Transverse colon (tissue), 4 donors: ENCODE measurements around the gene GMDS. TPM values are rescaled to one million over a fixed set of nuclear protein-coding genes. Genes with fewer than 3 reads are reported as not detected.
"Not testable (repeated sequence)": the region's sequence is repeated elsewhere in the genome, so short reads cannot be mapped to it uniquely, and the experiment has no call there.

Source experiments
- DNase-seq: peaks from one replicate; pipeline ENCODE4 v3.0.0-alpha.2; 2019
- H3K27ac ChIP-seq, 4 donors: fragments of 200-600 bp; sonication (generic); 2 replicates each; pipeline ENCODE4 v1.5.1; 2016 to 2018; ENCODE audit warnings: inconsistent platforms in 4 of 4
- H3K27me3 ChIP-seq: fragments of 200-600 bp; sonication (generic); 2 replicates; pipeline ENCODE4 v1.5.1; 2017; ENCODE audit warnings: inconsistent platforms
- H3K36me3 ChIP-seq, 4 donors: fragments of 200-600 bp; sonication (generic); 2 replicates each; pipeline ENCODE4 v1.5.1; 2017 to 2019; ENCODE audit warnings: inconsistent platforms in 4 of 4
- H3K4me1 ChIP-seq, 4 donors: fragments of 200-600 bp; sonication (generic); 2 replicates each; pipeline ENCODE4 v1.5.1; 2017 to 2020; ENCODE audit warnings: inconsistent platforms in 4 of 4
- H3K4me3 ChIP-seq, 4 donors: fragments of 200-600 bp; sonication (generic); 1 replicate in 1 of 4; 2 replicates in 3 of 4; pipeline versions ENCODE4 v1.5.1 to v1.6.1; 2017 to 2019; ENCODE audit warnings: inconsistent platforms in 4 of 4
- H3K9me3 ChIP-seq, 2 donors: fragments of 200-600 bp; sonication (generic); 2 replicates each; pipeline ENCODE4 v1.5.1; 2017 to 2019; ENCODE audit warnings: inconsistent platforms in 2 of 2
- CTCF ChIP-seq, 5 experiments: fragments of 200-600 bp in 3 of 5; fragments of 450-650 bp in 2 of 5; sonication (generic) in 3 of 5; IDR thresholded peaks; 1 replicate in 2 of 5; 2 replicates in 3 of 5; pipeline ENCODE4 v1.5.1; 2016 to 2017; ENCODE audit warnings: antibody characterized with exemption in 5 of 5, inconsistent platforms in 3 of 5, mild to moderate bottlenecking in 2 of 5, moderate library complexity in 1 of 5
- EP300 ChIP-seq: sonication (generic); formaldehyde crosslinking; IDR thresholded peaks from one replicate; pipeline ENCODE4 v1.6.1; 2017; ENCODE audit warnings: antibody characterized with exemption, low read depth
- POLR2A ChIP-seq: fragments of 450-650 bp; IDR thresholded peaks from one replicate; pipeline ENCODE4 v1.6.1; 2016; ENCODE audit warnings: antibody characterized with exemption, mild to moderate bottlenecking, moderate library complexity
- POLR2AphosphoS5 ChIP-seq, 3 donors: sonication (generic); formaldehyde crosslinking; IDR thresholded peaks; one replicate each; pipeline ENCODE4 v1.6.1; 2016; ENCODE audit warnings: antibody characterized with exemption in 3 of 3
- WGBS, 2 donors: methylation state at CpG; one replicate each; pipeline ENCODE4 v1.1.5; 2018; ENCODE audit warnings: low coverage in 1 of 2; 5-methylcytosine and 5-hydroxymethylcytosine counted together
- in situ Hi-C, 4 donors: fragments of 200-750 bp; cut with MboI; loops; one replicate each; pipeline versions ENCODE4 v1.15.0 to v1.15.1; 2017; ENCODE audit warnings: low sequenced_read_pairs in 3 of 4, low pct_ligation_motif_present in 1 of 4, low pct_unique_long_range_greater_than_20kb in 1 of 4
- intact Hi-C: fragments of 100-400 bp; cut with DNase I; formaldehyde crosslinking; loops from one replicate; pipeline ENCODE4 v1.15.1; 2023; ENCODE audit warnings: low total_unique reads
- total RNA-seq, 4 donors: library from RNA; depleted of rRNA; stranded (reverse); fragments of >200 nt; gene quantifications; one replicate each; pipeline ENCODE4 v1.1.0, GENCODE V29; 2016

GMDS gene
- total RNA-seq, 4 donors from 2014 or later = 66.2 to 546 (median 102) TPM

GRCh38 chr6:1848752-1849151 lies 396.7 kb downstream of the GMDS start:
- no peaks in the 10 kb centered on the region for H3K36me3 ChIP-seq
- H3K4me3 ChIP-seq = no peak overlapping the region
- in situ Hi-C loops (no loop called here), intact Hi-C loops (no loop called here)
- no peak overlapping the region for H3K27ac ChIP-seq
- TF ChIP-seq CTCF (IDR thresholded peaks at IDR 0.05) (no peak), EP300 (no peak), POLR2AphosphoS5 (IDR thresholded peaks at IDR 0.05) (no peak), POLR2A (no peak)
- 59% methylated on average over 1 of the region's 1 CpG; no CpG with 5 or more reads in 1 of the 2 donors for WGBS, 2 donors
- H3K4me1 ChIP-seq = peaks cover 0 to 12% (median 5%) of the 10 kb centered on the region in 4 donors
- no peaks in the 10 kb centered on the region for H3K9me3 ChIP-seq
- no peaks in the 10 kb centered on the region for H3K27me3 ChIP-seq
- no peak for DNase-seq

GRCh38 chr6:1846611-1847010 lies 398.8 kb downstream of the GMDS start:
- Histone ChIP-seq H3K9me3 (no peaks in the 10 kb centered on the region), H3K27me3 (no peaks in the 10 kb centered on the region), H3K4me1 (peaks cover 0 to 12% (median 5%) of the 10 kb centered on the region in 4 donors), H3K36me3 (no peaks in the 10 kb centered on the region), H3K4me3 (no peak overlapping the region), H3K27ac (no peak overlapping the region)
- WGBS, 2 donors = 86 to 91% methylated on average over 2 to 3 of the region's 3 CpGs
- in situ Hi-C loops (no loop called here), intact Hi-C loops (no loop called here)
- no peak for TF ChIP-seq POLR2AphosphoS5 (IDR thresholded peaks at IDR 0.05)
- TF ChIP-seq POLR2A = no peak
- TF ChIP-seq EP300 = no peak
- no peak for TF ChIP-seq CTCF (IDR thresholded peaks at IDR 0.05)
- no peak for DNase-seq

- in situ Hi-C loops, H3K4me1 ChIP-seq, DNase-seq, H3K4me3 ChIP-seq, intact Hi-C loops, H3K9me3 ChIP-seq, H3K36me3 ChIP-seq, H3K27me3 ChIP-seq, H3K27ac ChIP-seq: not testable (repeated sequence)
- 95% methylated on average over 5 of the region's 5 CpGs; no CpG with 5 or more reads in 1 of the 2 donors for WGBS, 2 donors
Observed at GRCh38 chr6:1845543-1845942, 399.9 kb downstream of the GMDS start.

- WGBS, 2 donors = 91 to 95% methylated on average over 2 of the region's 2 CpGs
- H3K4me1 ChIP-seq = no peaks in the 10 kb centered on the region
- DNase-seq = no peak
Observed at GRCh38 chr6:1842334-1842733, 403.1 kb downstream of the GMDS start.

More at GRCh38 chr6:1842334-1842733, 403.1 kb downstream of the GMDS start:
- Histone ChIP-seq H3K9me3 (no peaks in the 10 kb centered on the region), H3K27me3 (no peaks in the 10 kb centered on the region), H3K27ac (no peak overlapping the region), H3K36me3 (no peaks in the 10 kb centered on the region), H3K4me3 (no peak overlapping the region)
- in situ Hi-C loops = no loop called here
- intact Hi-C loops = no loop called here
- TF ChIP-seq POLR2A (no peak), POLR2AphosphoS5 (IDR thresholded peaks at IDR 0.05) (no peak), CTCF (IDR thresholded peaks at IDR 0.05) (no peak), EP300 (no peak)
